ENCODE results near the gene SPG11. TPM values are rescaled to one million over a fixed set of nuclear protein-coding genes. Genes with fewer than 3 reads are reported as not detected.

Gene SPG11, protein sequence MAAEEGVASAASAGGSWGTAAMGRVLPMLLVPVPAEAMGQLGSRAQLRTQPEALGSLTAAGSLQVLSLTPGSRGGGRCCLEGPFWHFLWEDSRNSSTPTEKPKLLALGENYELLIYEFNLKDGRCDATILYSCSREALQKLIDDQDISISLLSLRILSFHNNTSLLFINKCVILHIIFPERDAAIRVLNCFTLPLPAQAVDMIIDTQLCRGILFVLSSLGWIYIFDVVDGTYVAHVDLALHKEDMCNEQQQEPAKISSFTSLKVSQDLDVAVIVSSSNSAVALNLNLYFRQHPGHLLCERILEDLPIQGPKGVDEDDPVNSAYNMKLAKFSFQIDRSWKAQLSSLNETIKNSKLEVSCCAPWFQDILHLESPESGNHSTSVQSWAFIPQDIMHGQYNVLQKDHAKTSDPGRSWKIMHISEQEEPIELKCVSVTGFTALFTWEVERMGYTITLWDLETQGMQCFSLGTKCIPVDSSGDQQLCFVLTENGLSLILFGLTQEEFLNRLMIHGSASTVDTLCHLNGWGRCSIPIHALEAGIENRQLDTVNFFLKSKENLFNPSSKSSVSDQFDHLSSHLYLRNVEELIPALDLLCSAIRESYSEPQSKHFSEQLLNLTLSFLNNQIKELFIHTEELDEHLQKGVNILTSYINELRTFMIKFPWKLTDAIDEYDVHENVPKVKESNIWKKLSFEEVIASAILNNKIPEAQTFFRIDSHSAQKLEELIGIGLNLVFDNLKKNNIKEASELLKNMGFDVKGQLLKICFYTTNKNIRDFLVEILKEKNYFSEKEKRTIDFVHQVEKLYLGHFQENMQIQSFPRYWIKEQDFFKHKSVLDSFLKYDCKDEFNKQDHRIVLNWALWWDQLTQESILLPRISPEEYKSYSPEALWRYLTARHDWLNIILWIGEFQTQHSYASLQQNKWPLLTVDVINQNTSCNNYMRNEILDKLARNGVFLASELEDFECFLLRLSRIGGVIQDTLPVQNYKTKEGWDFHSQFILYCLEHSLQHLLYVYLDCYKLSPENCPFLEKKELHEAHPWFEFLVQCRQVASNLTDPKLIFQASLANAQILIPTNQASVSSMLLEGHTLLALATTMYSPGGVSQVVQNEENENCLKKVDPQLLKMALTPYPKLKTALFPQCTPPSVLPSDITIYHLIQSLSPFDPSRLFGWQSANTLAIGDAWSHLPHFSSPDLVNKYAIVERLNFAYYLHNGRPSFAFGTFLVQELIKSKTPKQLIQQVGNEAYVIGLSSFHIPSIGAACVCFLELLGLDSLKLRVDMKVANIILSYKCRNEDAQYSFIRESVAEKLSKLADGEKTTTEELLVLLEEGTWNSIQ (N-terminal part only)
- total RNA-seq: 74.6 and 76.7 TPM in 2 replicates

DNA sequence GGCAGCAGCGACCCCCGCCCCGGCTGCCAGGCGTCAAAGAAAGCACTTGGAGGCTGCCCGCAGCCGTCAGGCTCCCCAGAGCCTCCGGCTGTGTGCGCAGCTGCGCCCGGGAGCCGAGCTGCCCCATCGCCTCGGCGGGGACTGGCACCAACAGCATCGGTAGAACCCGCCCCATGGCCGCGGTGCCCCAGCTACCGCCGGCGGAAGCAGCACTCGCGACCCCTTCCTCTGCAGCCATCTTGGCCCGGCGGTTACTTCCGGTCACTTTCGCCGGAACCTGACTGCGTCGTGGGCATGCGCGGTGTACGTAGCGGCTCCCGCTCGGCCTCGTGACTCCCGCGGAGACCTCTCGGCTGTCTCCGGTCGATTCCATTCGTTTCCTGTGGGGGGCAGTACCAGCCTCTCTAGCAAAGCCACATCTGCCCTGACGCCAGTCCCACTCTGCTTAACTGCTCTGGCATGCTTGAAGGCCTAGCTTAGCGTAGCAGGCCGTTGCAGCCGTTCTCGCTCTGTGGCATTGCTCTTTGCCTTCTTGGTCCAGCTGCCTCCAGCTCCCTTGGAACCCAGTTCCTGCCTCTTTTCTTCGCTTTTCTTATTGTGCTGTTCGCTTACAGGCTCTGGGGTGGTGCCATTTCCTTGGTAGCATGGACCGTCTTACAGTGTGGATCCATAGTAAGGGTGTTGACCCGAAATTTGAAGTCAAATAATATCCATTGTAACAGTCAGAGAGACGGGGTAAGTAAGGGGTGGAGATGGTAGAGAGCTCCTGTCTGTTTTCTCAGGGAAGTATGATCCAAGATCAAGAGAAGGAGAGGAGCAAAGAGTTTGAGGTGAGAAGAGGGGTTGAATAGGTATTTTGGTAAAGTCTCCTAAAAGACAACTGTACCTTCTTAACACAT lies at the start of gene SPG11:
Gene SPG11 (minus strand): TSS at position 253 of the 899 bp plus-strand sequence. CDS start 15 bp downstream, at position 238.

DNA sequence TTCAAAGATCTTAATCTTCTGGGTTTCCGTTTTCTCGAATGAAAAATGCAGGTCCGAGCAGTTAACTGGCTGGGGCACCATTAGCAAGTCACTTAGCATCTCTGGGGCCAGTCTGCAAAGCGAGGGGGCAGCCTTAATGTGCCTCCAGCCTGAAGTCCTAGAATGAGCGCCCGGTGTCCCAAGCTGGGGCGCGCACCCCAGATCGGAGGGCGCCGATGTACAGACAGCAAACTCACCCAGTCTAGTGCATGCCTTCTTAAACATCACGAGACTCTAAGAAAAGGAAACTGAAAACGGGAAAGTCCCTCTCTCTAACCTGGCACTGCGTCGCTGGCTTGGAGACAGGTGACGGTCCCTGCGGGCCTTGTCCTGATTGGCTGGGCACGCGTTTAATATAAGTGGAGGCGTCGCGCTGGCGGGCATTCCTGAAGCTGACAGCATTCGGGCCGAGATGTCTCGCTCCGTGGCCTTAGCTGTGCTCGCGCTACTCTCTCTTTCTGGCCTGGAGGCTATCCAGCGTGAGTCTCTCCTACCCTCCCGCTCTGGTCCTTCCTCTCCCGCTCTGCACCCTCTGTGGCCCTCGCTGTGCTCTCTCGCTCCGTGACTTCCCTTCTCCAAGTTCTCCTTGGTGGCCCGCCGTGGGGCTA lies 47.8 kb upstream of the SPG11 start, which contains the start of the genes B2M and PATL2:
Gene B2M (plus strand): TSS at position 422 of the 647 bp plus-strand sequence. CDS start 30 bp downstream, at position 452.
Gene PATL2 (minus strand): TSS at position 228 of the 647 bp plus-strand sequence. CDS start 34,833 bp downstream, outside the sequence.

DNA sequence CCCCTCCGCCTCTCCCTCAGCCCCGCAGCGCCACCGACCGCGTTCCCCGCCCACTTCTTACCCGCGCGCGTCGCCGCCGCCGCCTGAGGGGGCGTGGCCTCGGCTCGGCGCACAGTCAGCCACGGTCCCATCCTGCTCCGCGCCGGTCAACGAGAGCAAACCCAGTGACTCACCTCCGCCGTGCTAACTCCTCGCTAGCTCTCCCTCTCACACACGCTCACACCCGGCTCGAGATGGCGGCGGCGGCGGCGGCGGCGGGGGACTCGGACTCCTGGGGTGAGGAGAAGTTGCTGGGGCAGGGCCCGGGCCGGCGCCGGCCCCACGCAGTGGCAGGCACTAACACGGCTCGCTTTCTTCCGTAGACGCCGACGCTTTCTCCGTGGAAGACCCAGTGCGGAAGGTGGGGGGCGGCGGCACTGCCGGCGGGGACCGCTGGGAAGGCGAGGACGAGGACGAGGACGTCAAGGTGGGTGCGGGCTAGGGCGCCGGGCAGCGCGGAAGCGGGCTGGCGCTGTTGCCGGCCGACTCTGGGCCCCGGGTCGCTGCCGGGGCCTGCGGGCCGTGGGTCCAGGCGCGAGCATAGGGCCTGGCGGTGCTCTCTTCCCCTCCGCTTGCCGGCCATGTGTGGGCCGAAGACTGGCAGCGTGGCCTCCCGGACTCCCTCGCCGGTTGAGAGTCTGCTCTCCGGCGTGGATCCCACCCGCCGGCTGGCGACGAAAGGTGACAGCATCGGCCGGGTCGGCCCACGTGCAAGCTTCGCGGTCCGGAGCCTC lies 126.3 kb downstream of the SPG11 start, which contains the start of gene EIF3J:
Gene EIF3J (plus strand): TSS at position 186 of the 773 bp plus-strand sequence. CDS start 48 bp downstream, at position 234.

Other genes with a start within 250 kb of the SPG11 start
- 77.4 and 78.3 TPM in 2 replicates for gene CTDSPL2, start 236.0 kb downstream of the SPG11 start, total RNA-seq
- gene EIF3J, start 126.5 kb downstream of the SPG11 start, total RNA-seq: 34.6 and 37.1 TPM in 2 replicates
- gene PATL2, start 47.7 kb upstream of the SPG11 start, total RNA-seq: 0.62 and 0.92 TPM in 2 replicates
- 2,695 and 4,557 TPM in 2 replicates for gene B2M, start 47.9 kb upstream of the SPG11 start, total RNA-seq
- 21.5 and 24.1 TPM in 2 replicates for gene TRIM69, start 72.9 kb upstream of the SPG11 start, total RNA-seq